Measurements from ENCODE around the gene KCNB1. TPM values are rescaled to one million over a fixed set of nuclear protein-coding genes. Genes with fewer than 3 reads are reported as not detected.
"Not testable (repeated sequence)": the region's sequence is repeated elsewhere in the genome, so short reads cannot be mapped to it uniquely, and the experiment has no call there.

The KCNB1 gene
- total RNA-seq, 2 donors from 2014 or later: 0.52 to 3.3 TPM

- WGBS, 2 donors: 25 to 29% methylated on average over 2 of the region's 2 CpGs
- Histone ChIP-seq H3K4me3 (no peak overlapping the region), H3K9me3 (no peaks in the 10 kb centered on the region), H3K36me3 (replicated peaks in 1 of 2; ENCODE audit: insufficient read depth in 1 of 2, low read depth in 2 of 2) (no peaks in the 10 kb centered on the region), H3K4me1 (peaks cover 16% of the 10 kb centered on the region), H3K27ac (no peak overlapping the region), H3K27me3 (peaks cover 8 to 25% of the 10 kb centered on the region in 2 donors)
- intact Hi-C loops (cut with DNase I): no loop called here
- no peak for TF ChIP-seq POLR2A (IDR thresholded peaks at IDR 0.05)
- DNase-seq: no peak
- no peak for ATAC-seq
Measured at GRCh38 chr20:49316704-49317103, 165.8 kb downstream of the KCNB1 start.

- no peak for TF ChIP-seq CTCF (IDR thresholded peaks at IDR 0.05)
- TF ChIP-seq POLR2A (IDR thresholded peaks at IDR 0.05): no peak
- no peak for ATAC-seq
- intact Hi-C loops (cut with DNase I): no loop called here
- no peak for DNase-seq
- H3K4me3 ChIP-seq: no peak overlapping the region
- 46 to 62% methylated on average over 1 of the region's 1 CpG for WGBS, 2 donors
- no peaks in the 10 kb centered on the region for H3K36me3 ChIP-seq (replicated peaks in 1 of 2; ENCODE audit: insufficient read depth in 1 of 2, low read depth in 2 of 2)
- peaks cover 16% of the 10 kb centered on the region for H3K4me1 ChIP-seq
- H3K9me3 ChIP-seq: no peaks in the 10 kb centered on the region
- H3K27ac ChIP-seq: no peak overlapping the region
- H3K27me3 ChIP-seq: peaks cover 8 to 25% of the 10 kb centered on the region in 2 donors
Measured at GRCh38 chr20:49315580-49315979, 166.9 kb downstream of the KCNB1 start.

- ATAC-seq; intact Hi-C loops (cut with DNase I); H3K9me3 ChIP-seq; H3K4me3 ChIP-seq; H3K27ac ChIP-seq; H3K36me3 ChIP-seq (replicated peaks in 1 of 2; ENCODE audit: insufficient read depth in 1 of 2, low read depth in 2 of 2); DNase-seq: not testable (repeated sequence)
- 54 to 65% methylated on average over 2 of the region's 2 CpGs for WGBS, 2 donors
- Histone ChIP-seq H3K4me1 (peaks cover 11% of the 10 kb centered on the region), H3K27me3 (peaks cover 8 to 16% of the 10 kb centered on the region in 2 donors)
Measured at GRCh38 chr20:49314052-49314451, 168.4 kb downstream of the KCNB1 start.

Other genes starting within 250 kb of the KCNB1 start
- gene ZNFX1, start 204.6 kb downstream of the KCNB1 start, total RNA-seq: 10 to 100 TPM in 1 of 2 donors, 1 to 10 TPM in 1; 7.3 to 17.4 TPM
- 10 to 100 TPM in 1 of 2 donors, 1 to 10 TPM in 1; 9.9 to 10.9 TPM for gene PTGIS, start 85.5 kb upstream of the KCNB1 start, total RNA-seq
- 10 to 100 TPM in 1 of 2 donors, 1 to 10 TPM in 1; 9.3 to 12.2 TPM for gene B4GALT5, start 231.2 kb upstream of the KCNB1 start, total RNA-seq